Adrenal gland (tissue), 5 donors: ENCODE measurements around the gene NLRC3.

Source experiments
- CTCF ChIP-seq, 6 experiments: fragments of 450-650 bp in 4 of 6; fragments of 200-600 bp in 2 of 6; sonication (generic) in 1 of 6; IDR thresholded peaks; 1 replicate in 5 of 6; 2 replicates in 1 of 6; pipeline versions ENCODE4 v1.5.1 to v1.8.0; 2016 to 2021; ENCODE audit warnings: antibody characterized with exemption in 6 of 6, mild to moderate bottlenecking in 2 of 6, moderate library complexity in 1 of 6
- POLR2A ChIP-seq, 2 donors: fragments of 450-650 bp; IDR thresholded peaks; one replicate each; pipeline ENCODE4 v1.6.1; 2017; ENCODE audit warnings: antibody characterized with exemption in 2 of 2, mild to moderate bottlenecking in 2 of 2, moderate library complexity in 1 of 2
- donor health status: DM: no; HTN: no; CAD: no.

GRCh38 chr16:3529175-3529574 is 48.0 kb downstream of the NLRC3 start:
- no peak for TF ChIP-seq CTCF (IDR thresholded peaks at IDR 0.05)
- no peak for TF ChIP-seq POLR2A (IDR thresholded peaks at IDR 0.05)
